ENCODE data around the gene OLA1.
A peak's percentile ranks its signal among the peaks of the same experiment; 100 is the strongest.

Gene OLA1

DNA sequence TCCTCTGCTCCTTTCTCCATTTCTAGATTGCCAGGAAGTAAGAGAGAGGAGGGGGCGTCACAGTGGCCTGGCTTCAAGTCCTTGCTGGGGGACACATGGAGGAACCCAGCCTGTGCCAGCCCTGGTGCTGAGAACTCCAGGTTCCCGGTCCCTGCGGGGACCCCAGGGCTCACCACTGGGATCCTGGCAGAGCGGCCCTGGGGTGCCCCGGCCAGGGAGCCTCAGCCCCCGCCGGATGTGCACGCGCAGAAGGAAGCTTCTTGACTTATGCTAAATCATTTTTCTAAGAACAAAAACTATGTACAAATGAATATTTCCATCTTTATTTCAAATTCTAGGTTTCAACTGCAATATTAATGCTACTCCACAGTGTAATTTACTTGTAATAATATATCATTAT, 200.6 kb downstream of the OLA1 start:
- CTCF ChIA-PET, result no interaction called here
- Mint-ChIP-seq H3K9me3 (no peaks in the 10 kb centered on the region), H3K36me3 (no peaks in the 10 kb centered on the region), H3K4me1 (no peaks in the 10 kb centered on the region), H3K4me3 (no peak overlapping the region), H3K27ac (no peak overlapping the region), H3K27me3 (peaks cover 23% of the 10 kb centered on the region)
- DNase-seq, result no peak

DNA sequence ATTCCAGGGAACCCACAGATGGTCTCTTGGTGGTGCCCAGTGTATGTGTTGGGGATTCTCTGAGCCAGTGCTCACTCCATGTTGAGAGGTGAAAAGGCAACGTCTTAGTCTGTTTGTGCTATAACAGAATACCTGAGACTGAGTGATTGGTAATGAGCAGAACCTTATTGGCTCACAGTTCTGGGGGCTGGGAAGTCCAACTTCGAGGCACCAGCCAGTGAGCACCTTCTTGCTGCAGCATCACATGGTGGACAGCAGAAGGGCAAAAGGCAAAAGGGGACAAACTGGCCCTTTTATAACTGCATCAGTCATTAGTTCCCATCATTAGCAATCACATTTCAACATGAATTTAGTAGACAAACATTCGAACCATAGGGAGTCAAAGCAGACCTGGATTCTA, 202.2 kb downstream of the OLA1 start:
- H3K27ac Mint-ChIP-seq, result no peak overlapping the region

DNA sequence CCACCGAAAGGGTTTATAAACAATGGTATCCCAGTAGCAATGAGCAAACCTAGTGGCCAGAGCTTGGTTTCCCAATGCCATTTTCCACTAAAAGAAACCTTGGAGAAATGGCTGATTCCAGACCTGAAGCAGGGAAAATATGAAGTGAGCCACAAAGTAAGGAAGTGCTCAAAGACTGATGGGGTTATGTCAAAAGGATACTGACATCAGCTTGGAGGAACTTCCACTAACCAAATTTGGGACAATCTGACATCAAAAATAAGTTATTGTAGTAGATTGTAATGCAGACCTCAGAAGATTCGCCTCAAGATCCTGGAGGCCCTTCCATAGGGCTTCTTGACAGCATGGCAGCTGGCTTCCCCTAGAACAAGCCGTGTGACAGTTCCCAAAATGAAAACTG, 203.8 kb downstream of the OLA1 start:
- peaks cover 5% of the 10 kb centered on the region for H3K4me1 Mint-ChIP-seq
- CTCF ChIA-PET, result interaction anchor here (0.7 kb wide), 1 partner anchor 233 kb away, joined by 3 read pairs; no protein-coding TSS in a partner anchor

More for the DNA sequence above, 202.2 kb downstream of the OLA1 start:
- no peaks in the 10 kb centered on the region for H3K9me3 Mint-ChIP-seq
- peaks cover 20% of the 10 kb centered on the region for H3K27me3 Mint-ChIP-seq
- H3K4me1 Mint-ChIP-seq, result no peaks in the 10 kb centered on the region
- CTCF ChIA-PET, result no interaction called here
- H3K36me3 Mint-ChIP-seq, result no peaks in the 10 kb centered on the region
- no peak overlapping the region for H3K4me3 Mint-ChIP-seq
- DNase-seq, result no peak

DNA sequence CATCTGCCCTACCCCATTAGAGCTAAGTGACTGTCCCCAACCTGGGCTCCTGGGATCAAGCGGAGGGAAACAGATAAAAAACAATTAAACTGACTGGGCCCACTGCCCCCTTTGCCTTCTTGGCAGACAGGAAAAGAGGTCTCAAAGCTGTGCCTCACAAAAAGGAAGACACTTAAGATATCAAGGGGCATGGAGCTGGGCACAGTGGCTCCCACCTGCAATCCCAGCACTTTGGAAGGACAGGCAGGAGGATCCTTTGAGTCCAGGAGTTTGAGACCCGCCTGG, 208.0 kb downstream of the OLA1 start:
- Mint-ChIP-seq H3K27ac (no peak overlapping the region), H3K9me3 (no peaks in the 10 kb centered on the region), H3K27me3 (peaks cover 12% of the 10 kb centered on the region), H3K4me1 (peaks cover 19% of the 10 kb centered on the region), H3K4me3 (no peak overlapping the region), H3K36me3 (no peaks in the 10 kb centered on the region)
- no peak for DNase-seq
- CTCF ChIA-PET, result interaction anchor here (1.4 kb wide), 1 partner anchor 18 kb away, joined by 3 read pairs; no protein-coding TSS in a partner anchor

More for the DNA sequence above, 203.8 kb downstream of the OLA1 start:
- no peaks in the 10 kb centered on the region for H3K9me3 Mint-ChIP-seq
- no peaks in the 10 kb centered on the region for H3K36me3 Mint-ChIP-seq
- no peak overlapping the region for H3K27ac Mint-ChIP-seq
- no peak overlapping the region for H3K4me3 Mint-ChIP-seq
- no peak for DNase-seq
- H3K27me3 Mint-ChIP-seq, result peaks cover 19% of the 10 kb centered on the region

DNA sequence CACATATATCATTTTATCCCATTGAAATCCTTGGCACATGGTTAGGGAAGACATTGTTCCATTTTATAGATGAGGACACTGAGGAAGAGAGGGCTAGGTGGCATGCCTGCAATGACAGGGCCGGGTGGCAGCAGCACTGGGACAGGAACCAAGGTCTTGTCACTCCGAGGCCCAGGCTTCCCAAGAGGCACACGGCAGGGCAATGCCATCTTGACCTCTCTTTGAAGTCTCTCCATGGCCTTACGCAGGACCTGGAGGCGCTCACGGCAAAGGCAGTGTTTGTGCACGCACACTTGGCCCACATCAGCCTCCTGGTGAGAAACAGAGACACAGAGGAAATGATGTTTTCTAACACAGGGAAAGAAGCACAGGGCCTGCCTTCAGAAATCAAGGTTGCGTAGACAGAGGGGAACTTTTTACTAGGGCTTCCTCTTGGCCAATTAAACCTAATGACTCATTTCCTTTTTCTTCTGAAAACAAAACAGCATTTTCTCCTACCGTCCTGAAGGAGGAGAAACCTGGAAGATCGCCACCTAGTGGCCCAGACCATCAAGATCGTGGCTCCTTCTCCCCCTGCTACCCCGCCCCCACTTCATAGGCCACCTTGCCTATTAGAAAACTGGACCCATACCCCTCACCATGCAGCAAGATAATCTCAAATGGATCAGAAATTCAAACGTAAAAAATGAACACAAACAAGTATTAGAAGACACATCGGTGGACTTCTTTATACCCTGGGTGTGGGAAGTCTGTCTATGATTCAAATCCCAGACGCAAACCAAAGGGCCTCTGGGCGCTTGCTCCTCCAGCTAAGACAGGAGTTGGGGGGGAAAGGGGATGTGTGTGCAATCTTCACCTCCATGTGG, 208.5 kb downstream of the OLA1 start:
- Mint-ChIP-seq H3K9me3 (no peaks in the 10 kb centered on the region), H3K4me1 (peaks cover 19% of the 10 kb centered on the region), H3K36me3 (no peaks in the 10 kb centered on the region), H3K27me3 (peaks cover 13% of the 10 kb centered on the region), H3K27ac (peak overlapping the region; percentile 85), H3K4me3 (no peak overlapping the region)
- CTCF ChIA-PET, result interaction anchor here (1.4 kb wide), 1 partner anchor 19 kb away, joined by 3 read pairs; no protein-coding TSS in a partner anchor
- DNase-seq, result peak; percentile 86

DNA sequence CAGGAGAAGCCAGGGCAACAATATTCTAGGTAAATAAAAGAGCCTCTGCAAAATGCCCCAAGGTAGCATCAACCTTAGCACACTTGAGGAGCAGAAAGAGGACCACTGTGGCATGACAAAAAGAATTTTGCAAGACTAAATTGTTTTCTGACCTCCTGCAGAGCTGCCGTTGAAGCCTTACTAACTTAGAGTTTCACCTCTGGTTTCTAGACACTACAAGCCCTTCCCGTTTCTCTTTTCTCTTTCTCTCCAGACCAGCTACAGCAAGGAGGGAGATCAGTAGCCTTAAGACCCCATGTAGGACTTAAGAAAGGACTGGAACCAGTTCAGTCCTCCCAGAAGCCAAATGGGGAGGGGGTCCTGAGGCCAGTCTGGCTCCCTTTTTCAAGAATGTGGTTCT, 209.9 kb downstream of the OLA1 start:
- CTCF ChIA-PET, result interaction anchor here (1.0 kb wide), 1 partner anchor 635 kb away, joined by 3 read pairs; no protein-coding TSS in a partner anchor
- no peak overlapping the region for H3K4me3 Mint-ChIP-seq
- H3K9me3 Mint-ChIP-seq, result no peaks in the 10 kb centered on the region
- peaks cover 19% of the 10 kb centered on the region for H3K4me1 Mint-ChIP-seq
- DNase-seq, result no peak
- peaks cover 24% of the 10 kb centered on the region for H3K27me3 Mint-ChIP-seq
- no peak overlapping the region for H3K27ac Mint-ChIP-seq
- no peaks in the 10 kb centered on the region for H3K36me3 Mint-ChIP-seq

DNA sequence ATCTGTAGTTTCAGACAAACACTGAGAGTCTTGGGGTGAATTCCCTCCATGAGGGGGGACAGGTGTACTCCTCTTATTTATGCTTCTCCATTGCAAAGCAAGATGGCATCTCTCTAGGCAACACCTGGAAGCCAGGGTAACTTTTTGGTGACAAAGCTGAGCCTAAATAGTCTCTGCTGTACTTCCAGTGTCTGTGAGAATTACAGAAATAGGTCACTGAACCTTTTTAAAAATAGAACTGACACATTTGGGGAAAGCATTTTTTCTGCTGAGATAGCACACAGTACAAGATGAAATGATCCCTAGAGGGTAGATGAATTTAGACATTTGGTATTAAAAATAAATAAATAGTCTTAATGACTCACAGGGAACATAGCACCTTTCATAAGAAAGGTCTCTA, 211.5 kb downstream of the OLA1 start:
- CTCF ChIA-PET, result no interaction called here
- no peak overlapping the region for H3K27ac Mint-ChIP-seq
- no peaks in the 10 kb centered on the region for H3K9me3 Mint-ChIP-seq
- no peak overlapping the region for H3K4me3 Mint-ChIP-seq
- H3K4me1 Mint-ChIP-seq, result peaks cover 19% of the 10 kb centered on the region
- H3K36me3 Mint-ChIP-seq, result no peaks in the 10 kb centered on the region
- DNase-seq, result no peak
- peaks cover 26% of the 10 kb centered on the region for H3K27me3 Mint-ChIP-seq

DNA sequence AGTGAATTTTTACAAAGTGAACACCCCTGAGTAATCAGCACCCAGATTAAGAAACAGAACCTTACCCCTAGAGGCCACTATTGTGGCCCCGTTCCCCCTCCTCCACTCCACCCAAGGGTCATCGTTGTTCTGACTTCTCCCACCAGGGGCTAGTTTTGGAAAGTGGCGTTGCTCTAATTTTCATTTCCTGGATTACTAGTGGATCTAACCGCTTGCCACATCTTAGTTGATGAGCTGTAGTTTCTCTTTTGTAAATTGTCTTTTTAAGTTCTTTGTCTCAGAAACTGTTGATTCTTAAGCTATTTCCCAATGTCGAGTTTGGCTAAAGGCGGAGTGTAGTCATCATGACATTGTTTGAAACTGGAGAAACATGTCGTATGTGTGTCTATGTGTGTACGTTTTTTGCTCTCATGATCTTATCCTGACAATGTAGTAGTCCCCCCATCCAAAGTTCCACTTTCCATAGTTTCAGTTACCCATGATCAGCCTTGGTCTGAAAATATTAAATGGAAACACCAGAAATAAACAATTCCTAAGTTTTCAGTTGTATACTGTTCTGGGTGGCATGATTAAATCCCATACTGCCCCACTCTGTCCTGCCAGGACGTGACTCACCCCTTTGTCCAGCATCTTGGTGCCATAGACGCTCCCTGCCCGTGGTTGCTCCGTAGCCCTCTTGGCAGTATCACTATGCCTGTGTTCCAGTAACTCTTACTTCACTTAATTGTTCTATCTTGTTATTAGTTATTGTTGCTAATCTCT, 212.2 kb downstream of the OLA1 start:
- Mint-ChIP-seq H3K27me3 (peaks cover 26% of the 10 kb centered on the region), H3K36me3 (no peaks in the 10 kb centered on the region), H3K4me1 (peaks cover 19% of the 10 kb centered on the region), H3K27ac (no peak overlapping the region), H3K4me3 (no peak overlapping the region), H3K9me3 (no peaks in the 10 kb centered on the region)
- CTCF ChIA-PET, result interaction anchor here (0.5 kb wide), 1 partner anchor 28 kb away, joined by 5 read pairs; no protein-coding TSS in a partner anchor
- no peak for DNase-seq

DNA sequence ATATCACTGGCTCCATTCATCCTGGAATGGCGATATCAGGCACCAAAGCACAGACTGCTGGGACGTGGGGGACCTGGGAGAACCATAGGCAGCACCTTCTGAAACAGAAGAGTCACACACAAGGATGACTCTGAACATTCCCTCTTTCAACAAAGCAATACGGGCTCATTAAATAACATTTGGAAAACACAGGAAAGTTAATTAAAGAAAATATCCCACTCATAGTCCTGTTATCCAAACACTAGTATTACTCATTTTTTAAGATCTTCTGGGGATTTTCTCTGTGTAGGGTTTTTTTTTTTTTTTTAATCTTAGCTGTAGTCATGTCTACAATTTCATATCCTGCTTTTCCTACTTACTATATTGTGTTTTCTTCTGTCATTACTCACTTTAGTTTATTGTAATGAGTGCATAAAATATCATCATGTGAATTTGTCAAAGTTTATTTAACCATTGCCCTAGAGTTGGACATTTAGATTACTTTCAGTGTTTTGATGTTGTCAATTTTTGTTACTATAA, 213.2 kb downstream of the OLA1 start:
- Mint-ChIP-seq H3K27me3 (peaks cover 26% of the 10 kb centered on the region), H3K27ac (no peak overlapping the region)
- CTCF ChIA-PET, result no interaction called here

DNA sequence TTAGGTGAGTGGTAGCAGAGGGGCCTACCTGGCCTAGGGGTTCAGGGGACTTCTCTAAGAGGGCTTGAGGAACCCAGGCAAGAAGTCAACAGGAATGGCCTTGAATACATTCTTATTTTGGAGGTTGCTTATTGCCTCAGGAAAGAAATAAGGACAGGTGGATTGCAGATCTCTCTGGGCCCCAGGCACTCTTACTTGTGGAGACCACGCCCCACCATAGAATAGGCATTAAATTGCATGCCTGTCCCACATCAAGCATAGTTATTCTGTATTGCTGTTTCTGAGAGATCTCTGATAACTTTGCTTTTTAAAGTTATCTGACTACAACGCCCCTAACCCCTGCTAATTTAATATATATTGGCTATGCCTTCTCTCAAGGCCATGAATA, 215.2 kb downstream of the OLA1 start:
- no peaks in the 10 kb centered on the region for H3K36me3 Mint-ChIP-seq
- peaks cover 26% of the 10 kb centered on the region for H3K27me3 Mint-ChIP-seq
- no peak overlapping the region for H3K27ac Mint-ChIP-seq
- CTCF ChIA-PET, result no interaction called here
- H3K9me3 Mint-ChIP-seq, result no peaks in the 10 kb centered on the region
- H3K4me3 Mint-ChIP-seq, result no peak overlapping the region
- no peak for DNase-seq
- H3K4me1 Mint-ChIP-seq, result peaks cover 2% of the 10 kb centered on the region

More for the DNA sequence above, 213.2 kb downstream of the OLA1 start:
- no peaks in the 10 kb centered on the region for H3K9me3 Mint-ChIP-seq
- no peaks in the 10 kb centered on the region for H3K36me3 Mint-ChIP-seq
- no peak for DNase-seq
- H3K4me1 Mint-ChIP-seq, result peaks cover 19% of the 10 kb centered on the region
- H3K4me3 Mint-ChIP-seq, result no peak overlapping the region

DNA sequence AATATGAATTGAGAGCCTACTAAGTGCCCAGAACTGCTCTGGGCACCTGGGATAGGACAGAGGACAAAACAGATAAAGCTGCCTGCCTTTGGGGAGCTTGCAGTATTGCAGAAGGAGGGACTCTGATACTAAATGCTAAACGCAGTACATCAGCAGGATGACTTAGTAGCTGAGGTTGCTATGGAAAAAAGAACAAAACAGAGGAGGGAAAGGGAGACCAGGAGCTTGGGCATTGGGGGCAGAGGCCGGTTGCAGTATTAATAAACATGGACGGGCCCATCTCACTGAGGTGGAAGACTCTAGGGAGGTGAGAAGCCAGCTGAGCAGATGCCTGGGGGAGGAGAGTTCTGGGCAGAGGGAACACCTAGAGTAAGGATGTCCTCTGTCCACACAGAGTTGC, 217.1 kb downstream of the OLA1 start:
- H3K27me3 Mint-ChIP-seq, result peaks cover 18% of the 10 kb centered on the region
- H3K9me3 Mint-ChIP-seq, result no peaks in the 10 kb centered on the region
- DNase-seq, result no peak
- no peaks in the 10 kb centered on the region for H3K4me1 Mint-ChIP-seq
- no peak overlapping the region for H3K4me3 Mint-ChIP-seq
- no peaks in the 10 kb centered on the region for H3K36me3 Mint-ChIP-seq
- no peak overlapping the region for H3K27ac Mint-ChIP-seq
- CTCF ChIA-PET, result interaction anchor here (0.5 kb wide), 1 partner anchor 770 kb away, joined by 4 read pairs; no protein-coding TSS in a partner anchor

DNA sequence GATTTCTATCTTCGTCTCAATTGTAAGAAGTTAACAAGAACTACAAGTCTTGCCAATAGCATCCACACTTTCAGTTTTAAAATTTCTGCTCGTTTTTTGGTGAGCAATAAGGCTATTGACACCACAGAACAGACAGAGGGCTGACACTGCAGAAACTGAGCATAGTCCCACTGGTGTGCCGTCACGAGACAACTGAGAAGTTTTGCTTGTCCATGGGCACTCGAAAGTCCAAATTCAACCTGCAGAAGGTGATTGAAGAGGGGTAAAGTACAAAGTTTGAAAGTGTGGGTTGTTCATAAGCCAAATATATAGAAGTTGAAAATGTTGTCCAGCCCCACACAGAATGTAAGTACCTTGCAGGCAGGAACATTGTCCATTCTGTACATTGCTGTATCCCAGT, 219.4 kb downstream of the OLA1 start:
- Mint-ChIP-seq H3K4me1 (no peaks in the 10 kb centered on the region), H3K27ac (no peak overlapping the region), H3K36me3 (no peaks in the 10 kb centered on the region), H3K27me3 (peaks cover 8% of the 10 kb centered on the region), H3K9me3 (no peaks in the 10 kb centered on the region), H3K4me3 (no peak overlapping the region)
- no peak for DNase-seq
- CTCF ChIA-PET, result no interaction called here

DNA sequence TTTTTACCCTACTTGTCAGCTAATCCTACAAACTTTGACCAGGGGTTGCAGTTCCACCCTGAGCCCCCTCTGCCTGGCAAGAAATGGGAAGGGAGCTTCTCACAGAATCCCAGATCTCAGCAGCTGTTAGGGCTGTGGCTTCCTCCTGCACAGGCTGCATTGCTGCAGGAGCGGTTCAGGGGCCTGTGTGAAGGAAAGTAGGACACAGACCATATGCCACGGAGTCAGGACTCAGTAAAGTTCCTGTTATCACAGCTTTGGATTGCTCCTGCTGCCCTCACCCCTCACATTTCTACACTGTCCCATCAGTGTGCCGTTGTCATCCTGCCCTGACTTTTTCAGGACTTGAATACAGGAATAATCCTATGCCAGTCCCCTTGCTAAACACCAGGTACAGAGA, 220.4 kb downstream of the OLA1 start:
- H3K36me3 Mint-ChIP-seq, result no peaks in the 10 kb centered on the region
- no peaks in the 10 kb centered on the region for H3K9me3 Mint-ChIP-seq
- CTCF ChIA-PET, result no interaction called here

DNA sequence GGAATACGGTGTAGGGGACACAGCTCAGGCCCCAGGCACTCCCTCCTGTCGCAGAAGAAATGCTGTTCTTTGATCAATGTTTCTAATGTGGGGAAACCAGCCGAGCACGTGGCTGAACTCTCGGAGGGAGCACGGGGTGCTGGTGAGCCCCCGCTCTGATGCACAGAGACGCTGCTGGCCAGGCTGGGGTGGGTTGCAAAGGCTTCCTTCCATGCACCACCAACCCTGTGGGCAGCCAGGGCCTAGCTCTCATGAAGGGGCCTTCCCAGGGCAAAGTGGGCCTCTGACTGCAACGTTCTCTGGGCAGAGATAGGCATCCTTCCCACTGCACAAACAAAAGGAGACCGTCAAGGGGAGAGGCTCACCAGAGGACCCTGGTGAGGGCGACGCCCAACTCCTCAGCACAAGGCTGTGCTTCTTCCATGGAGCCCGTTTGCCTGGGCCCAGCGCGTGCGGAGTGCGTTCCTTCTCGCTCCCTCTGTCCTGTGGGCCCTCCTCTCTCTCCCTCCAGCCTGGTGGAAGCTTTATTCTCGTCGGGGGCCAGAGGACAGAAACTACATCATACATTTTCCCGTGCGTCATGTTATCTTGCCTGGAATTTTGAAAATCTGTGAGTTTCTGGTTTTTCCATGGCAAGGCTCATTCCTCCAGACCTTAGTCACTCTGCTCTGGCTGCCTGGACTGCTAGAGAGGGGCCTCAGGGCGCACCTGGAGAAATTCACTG, 222.0 kb downstream of the OLA1 start:
- no peak for DNase-seq
- Mint-ChIP-seq H3K27ac (no peak overlapping the region), H3K9me3 (no peaks in the 10 kb centered on the region), H3K4me3 (no peak overlapping the region), H3K4me1 (no peaks in the 10 kb centered on the region), H3K27me3 (no peaks in the 10 kb centered on the region), H3K36me3 (no peaks in the 10 kb centered on the region)
- CTCF ChIA-PET, result no interaction called here

More for the DNA sequence above, 220.4 kb downstream of the OLA1 start:
- Mint-ChIP-seq H3K4me1 (no peaks in the 10 kb centered on the region), H3K27ac (no peak overlapping the region), H3K4me3 (no peak overlapping the region), H3K27me3 (peaks cover 5% of the 10 kb centered on the region)
- no peak for DNase-seq

Measured in activated naive CD4-positive, alpha-beta T cell treated with anti-CD3 and anti-CD28 coated beads, Interleukin-2, amount 10 ng/mL, durations not matched to agents 7 days and 5 days (primary cell).